Activated CD8-positive, alpha-beta memory T cell treated with anti-CD3 and anti-CD28 coated beads for 36 hours (primary cell): ENCODE results near the gene ALKBH4. TPM values are rescaled to one million over a fixed set of nuclear protein-coding genes. Genes with fewer than 3 reads are reported as not detected.
"Not testable (repeated sequence)": the region's sequence is repeated elsewhere in the genome, so short reads cannot be mapped to it uniquely, and the experiment has no call there.

Experiments used
- CTCF ChIA-PET: fragments of 350-600 bp; sonication (Branson Sonifier 250); formaldehyde crosslinking; loops from one replicate; lab custom pipeline; 2021; ENCODE audit warnings: antibody characterized with exemption; lab: Charles Lee
- POLR2A ChIA-PET: fragments of 350-600 bp; sonication (Branson Sonifier 250); formaldehyde crosslinking; loops from one replicate; lab custom pipeline; 2021; ENCODE audit warnings: antibody characterized with exemption; lab: Charles Lee
- total RNA-seq, 2 experiments: library from RNA; stranded (reverse); gene quantifications; one replicate each; pipeline ENCODE4 v1.2.3, GENCODE V29; 2021

ALKBH4 gene
- total RNA-seq, 2 experiments from 2014 or later, result 10.8 to 10.9 TPM

DNA sequence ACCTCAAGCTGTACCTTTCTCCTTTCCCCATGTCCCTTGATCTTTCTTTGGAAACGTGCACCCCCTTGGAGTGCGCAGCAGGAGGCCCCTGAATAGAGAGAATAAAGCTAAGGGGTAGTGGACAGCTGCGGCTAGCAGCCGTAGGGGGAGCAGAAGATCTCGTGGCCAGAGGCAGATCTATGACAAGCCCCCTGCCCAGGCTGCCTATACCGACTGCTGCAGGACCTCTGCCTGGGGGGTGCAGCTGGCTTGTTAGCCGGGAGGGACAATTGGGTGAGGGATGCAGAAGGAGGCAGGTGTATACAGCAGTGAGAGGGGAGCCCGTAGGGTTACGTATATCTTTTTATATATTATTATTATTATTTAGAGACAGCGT is 14.5 kb upstream of the ALKBH4 start:
- POLR2A ChIA-PET, result not testable (repeated sequence)

DNA sequence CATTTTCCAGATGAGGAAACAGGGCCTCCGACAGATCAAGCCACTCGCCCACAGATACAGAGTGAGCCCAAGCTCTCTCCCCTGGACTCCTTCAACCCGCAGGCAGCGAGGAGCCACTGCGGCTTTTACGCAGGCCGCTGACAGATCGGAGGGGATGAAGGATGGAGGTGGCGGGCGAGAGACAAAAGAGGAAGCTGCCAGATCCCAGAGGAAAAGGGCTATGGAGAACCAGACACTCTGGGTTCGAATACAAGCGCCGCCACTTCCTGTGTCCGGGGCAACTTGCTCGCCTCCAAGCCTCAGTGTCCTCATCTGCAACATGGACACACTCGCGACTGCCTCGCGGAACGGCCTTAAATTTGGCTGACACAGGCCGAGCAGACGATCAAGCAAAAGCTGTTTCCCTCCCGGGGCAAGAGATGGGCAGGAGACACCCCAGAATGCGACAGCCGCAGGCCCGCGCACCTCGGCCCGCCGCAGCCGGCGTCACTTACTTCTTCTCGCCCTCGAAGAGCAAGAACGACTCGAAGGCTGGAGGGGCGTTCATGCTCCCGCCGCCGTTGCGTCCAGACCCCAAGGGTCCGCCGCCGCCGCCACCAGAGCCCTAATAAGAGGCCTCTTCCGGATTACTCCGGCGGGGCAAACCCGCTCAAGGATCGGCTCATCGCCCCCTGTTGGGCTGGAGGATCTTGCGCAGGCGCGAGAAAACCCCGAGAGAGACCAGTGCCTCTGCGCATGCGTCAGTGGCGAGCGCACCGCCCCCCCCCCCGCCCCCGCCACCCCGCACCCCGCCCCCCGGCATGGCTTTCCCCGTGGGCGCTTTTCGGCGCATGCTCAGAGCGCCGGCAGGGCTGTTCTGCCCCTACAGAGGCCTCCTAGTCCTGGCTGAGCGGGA is 13.9 kb upstream of the ALKBH4 start, which contains the start of gene POLR2J:
Gene POLR2J, minus strand, starts transcription at position 609 of the 895 bp plus-strand sequence. Its CDS starts 62 bp downstream, at position 547.
- CTCF ChIA-PET, POLR2A ChIA-PET: not testable (repeated sequence)

More for the DNA sequence above, 14.5 kb upstream of the ALKBH4 start:
- CTCF ChIA-PET, result not testable (repeated sequence)

DNA sequence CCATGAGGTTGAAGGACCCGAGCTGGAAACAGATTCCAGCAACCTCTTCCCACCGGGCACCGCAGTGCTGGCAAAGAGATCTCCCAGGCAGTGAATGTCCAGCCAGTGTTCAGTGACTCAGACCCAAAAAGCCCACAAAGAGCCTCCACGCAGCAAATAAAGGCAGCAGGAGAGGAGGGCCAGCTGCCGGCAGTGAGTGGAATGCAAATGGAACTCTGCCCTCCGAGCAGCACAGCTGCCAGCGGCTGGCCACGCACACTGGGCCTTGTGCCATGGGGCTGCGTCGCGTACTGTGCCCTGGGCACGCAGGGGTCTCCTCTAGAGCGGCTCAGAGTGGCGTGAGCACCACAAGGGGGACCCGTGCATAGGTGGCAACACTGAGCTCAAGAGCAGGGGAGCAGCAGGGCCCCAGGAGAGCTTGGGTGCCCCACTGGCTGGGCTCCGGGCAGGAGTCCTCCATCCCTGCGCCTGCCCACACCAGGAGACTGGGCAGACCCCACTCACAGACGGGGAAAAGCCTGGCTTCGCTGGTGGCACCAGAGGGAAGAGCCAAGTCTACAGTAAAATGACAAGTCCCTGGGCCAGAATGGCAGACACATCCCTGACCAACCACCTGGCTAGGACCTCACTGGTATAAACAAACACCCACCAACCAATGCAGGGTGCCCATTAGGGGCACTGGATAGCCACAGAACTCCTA is 10.2 kb upstream of the ALKBH4 start:
- CTCF ChIA-PET, POLR2A ChIA-PET: not testable (repeated sequence)

DNA sequence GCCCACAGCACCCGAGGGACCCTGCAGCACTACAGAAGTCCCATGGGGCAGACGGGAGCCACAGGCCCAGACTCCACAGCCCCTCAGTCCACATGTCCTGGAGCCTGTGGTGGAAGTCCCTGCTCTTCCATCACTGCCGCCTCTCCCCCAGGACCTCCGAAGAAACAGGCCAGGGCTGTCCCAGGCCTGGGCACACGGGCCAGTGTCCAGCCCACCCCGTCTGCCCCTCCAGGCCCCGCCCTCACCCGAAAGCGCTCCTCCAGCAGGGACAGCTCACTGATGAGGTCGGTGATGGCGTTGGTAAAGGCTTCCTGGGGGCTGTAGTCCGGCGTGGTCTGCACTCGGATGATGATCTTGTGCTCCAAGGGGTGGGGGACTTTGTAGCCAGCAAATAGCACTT is 9.5 kb upstream of the ALKBH4 start:
- CTCF ChIA-PET, POLR2A ChIA-PET: not testable (repeated sequence)

DNA sequence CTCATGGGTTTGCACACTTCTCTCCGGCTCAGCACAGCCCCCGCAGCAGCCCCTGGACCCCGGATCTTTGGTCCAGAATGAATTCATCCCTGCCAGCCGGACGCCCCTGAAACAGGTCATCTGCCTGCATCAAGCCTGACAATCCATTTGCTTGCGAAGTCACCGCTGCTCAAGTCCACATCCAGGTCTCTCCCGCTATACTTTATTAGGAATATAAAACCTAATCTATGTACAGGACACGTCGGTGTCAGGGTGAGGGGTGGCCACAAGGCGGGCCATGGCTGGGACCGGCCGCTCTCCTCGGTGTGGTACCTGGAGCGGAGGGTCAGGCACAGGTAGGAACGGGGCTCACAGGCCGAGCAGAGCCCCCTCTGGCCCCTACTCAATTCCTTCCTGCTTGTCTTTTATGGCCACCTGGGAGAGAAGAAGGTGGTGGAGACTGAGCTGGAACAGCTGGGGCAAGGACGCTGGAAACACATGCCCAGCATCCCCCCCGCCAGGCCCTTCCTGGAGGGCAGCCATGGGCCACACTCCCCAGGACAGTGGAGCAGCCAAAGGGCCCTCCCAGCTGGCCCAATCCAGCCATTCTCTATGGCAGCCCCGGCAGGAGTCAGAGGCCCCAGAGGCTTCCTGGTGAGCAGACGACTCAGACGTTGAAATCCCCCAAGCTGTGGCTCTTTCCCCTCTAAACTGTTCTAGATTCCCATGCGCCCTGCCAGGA is 8.8 kb upstream of the ALKBH4 start:
- ChIA-PET CTCF (no interaction called here), POLR2A (no interaction called here)

DNA sequence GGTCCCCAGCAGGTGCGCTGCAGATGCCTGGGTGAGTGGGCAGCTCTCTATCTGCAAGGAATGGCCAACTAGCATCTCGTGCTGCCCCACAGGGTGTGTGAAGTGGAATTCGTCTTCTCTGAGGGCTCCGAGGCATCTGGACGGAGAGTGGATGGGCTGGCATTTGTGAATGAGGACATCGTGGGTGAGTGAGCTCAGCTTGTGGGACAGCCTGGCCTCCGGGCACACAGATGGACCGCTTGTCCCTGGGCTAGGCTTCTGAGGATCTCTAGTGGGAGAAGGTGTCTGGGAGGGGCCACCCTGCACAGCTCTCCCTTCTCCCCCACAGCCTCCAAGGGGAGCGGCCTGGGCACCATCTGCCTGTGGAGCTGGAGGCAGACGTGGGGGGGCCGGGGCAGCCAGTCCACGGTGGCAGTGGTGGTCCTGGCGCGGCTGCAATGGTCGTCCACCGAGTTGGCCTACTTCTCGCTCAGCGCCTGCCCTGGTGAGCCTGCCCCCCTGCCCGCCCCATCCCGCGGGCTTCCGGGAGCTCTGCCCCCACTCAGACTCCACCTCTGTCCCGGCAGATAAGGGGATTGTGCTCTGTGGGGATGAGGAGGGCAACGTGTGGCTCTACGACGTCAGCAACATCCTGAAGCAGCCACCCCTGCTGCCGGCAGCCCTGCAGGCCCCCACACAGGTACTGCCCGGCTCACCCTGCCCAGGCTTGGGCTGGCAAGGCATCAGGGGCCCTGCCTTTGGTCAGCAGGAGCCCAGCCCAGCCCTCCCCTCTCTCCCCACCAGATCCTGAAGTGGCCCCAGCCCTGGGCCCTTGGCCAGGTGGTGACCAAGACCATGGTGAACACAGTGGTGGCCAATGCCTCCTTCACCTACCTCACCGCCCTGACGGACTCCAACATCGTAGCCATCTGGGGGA is 7.7 kb upstream of the ALKBH4 start:
- ChIA-PET POLR2A (no interaction called here), CTCF (interaction anchor here (0.5 kb wide), 1 partner anchor 180 kb away, joined by 3 read pairs; no protein-coding TSS in a partner anchor)

DNA sequence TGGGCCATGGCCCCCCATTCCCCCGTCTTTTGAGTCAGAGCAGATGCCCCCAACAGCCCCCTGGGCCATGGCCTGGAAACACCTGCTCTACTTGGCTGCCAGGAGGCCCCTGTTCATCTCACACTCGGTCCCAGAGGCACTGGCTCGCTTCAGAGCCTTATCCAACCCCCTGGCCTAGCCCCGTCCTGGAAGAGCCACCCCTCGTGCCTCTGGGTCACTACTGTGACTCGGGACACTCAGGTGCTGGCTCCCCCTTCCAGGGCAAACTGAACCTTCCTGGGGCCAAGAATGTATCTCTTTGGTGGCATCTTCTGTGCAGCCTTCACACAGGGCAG is 7.1 kb upstream of the ALKBH4 start:
- CTCF ChIA-PET, result no interaction called here

DNA sequence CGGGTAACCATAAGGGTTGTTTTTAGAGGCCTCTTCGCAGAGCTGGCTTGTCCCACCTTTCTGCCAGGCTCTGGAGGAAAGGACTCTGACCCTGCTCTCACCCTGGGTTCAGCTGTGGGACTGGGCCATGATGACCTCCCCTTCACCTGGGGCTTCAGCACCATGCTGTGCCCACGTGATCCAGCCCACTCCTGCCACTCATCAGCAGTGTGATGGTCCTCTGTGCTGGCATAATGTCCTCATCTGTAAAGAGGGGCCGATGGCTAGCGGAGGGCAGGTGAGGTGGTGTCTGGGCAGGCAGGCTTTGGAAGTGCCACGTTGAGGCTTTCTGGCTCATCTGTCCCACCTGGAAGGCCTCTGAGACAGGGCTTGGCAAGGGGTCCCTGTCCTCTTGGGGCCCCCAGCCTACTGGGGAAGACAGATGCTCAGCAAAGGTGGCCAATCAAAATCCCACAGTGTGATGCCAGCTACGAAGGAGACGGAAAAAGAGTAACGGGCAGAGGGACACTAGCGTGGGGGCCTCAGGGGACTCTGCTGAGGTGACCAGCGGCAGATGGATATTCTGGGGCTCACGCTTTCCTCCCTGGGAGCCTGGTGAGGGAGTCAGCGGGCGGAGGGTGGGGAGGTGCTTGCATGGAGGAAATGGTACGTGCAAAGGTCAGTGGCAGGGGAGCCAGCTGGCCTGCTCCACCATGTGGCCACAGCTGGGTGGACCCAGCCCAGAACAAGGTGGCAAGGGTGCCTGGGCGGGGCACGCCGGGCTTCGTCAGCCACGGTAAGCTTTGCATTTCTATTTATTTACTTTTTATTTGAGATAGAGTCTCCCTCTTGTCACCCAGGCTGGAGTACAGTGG is 5.5 kb upstream of the ALKBH4 start:
- ChIA-PET POLR2A (interaction anchor here (0.5 kb wide), 1 partner anchor 73 kb away, joined by 4 read pairs; no protein-coding TSS in a partner anchor), CTCF (interaction anchor here (0.6 kb wide), 1 partner anchor 726 kb away, joined by 4 read pairs; no protein-coding TSS in a partner anchor)

More for the DNA sequence above, 7.1 kb upstream of the ALKBH4 start:
- POLR2A ChIA-PET, result no interaction called here

DNA sequence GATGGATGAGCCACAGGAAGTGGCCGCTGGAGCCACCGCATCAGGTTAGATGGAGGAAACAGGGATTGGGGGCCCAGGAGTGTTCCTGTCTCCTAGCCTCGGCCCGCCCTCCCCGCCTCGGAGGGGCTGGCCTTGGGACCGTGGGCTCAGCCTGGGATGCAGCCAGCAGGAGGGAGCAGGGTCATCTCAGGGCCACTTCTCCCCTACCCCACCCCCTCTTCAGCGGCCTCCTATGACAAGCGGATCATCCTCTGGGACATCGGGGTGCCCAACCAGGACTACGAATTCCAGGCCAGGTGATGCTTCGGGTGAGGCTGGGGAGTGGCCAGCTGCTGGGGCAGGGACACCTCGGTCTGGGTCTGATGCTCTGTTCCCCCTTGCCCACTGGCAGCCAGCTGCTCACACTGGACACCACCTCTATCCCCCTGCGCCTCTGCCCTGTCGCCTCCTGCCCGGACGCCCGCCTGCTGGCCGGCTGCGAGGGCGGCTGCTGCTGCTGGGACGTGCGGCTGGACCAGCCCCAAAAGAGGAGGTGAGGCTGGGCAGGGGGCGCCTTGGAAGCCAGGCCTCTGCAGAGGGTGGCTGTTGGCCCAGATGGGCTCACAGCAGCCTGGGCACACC is 4.8 kb upstream of the ALKBH4 start:
- ChIA-PET POLR2A (interaction anchor here (0.5 kb wide), 1 partner anchor 72 kb away, joined by 4 read pairs; no protein-coding TSS in a partner anchor), CTCF (no interaction called here)

DNA sequence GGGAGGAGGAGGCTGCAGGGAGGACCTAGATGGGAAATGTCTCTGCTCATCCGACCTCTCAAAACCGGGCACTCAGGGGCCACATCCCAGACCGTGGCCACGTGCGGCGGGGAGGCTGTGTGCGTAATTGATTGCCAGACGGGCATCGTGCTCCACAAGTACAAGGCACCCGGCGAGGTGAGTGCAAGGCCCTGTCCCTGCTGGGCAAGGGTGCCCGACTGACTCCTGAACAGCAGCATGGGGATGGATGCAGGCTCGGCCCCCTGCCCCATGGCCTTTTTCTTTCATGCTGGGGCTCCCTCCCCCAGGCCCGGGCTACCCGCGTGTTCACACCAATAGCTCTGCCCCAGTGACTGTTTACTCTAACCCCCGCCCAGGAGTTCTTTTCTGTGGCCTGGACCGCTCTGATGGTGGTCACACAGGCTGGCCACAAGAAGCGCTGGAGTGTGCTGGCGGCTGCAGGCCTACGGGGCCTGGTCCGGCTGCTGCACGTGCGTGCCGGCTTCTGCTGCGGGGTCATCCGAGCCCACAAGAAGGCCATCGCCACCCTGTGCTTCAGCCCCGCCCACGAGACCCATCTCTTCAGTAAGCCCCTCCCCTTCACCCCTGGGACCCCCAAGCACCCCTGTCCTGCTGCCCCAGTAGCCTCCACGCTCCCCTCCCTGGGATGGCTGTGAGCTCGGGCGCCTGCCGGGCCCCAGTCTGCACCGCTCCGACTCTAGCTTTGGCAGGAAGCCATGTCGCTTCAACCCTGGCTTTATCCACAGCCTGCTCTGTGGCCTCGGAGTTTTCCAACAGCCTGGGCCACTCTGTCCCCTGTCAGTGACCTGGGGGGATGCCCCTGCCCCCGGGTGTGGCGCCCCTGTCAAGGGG is 4.1 kb upstream of the ALKBH4 start:
- ChIA-PET POLR2A (no interaction called here), CTCF (interaction anchor here (1.1 kb wide), 1 partner anchor 19 kb away, joined by 3 read pairs; no protein-coding TSS in a partner anchor)

DNA sequence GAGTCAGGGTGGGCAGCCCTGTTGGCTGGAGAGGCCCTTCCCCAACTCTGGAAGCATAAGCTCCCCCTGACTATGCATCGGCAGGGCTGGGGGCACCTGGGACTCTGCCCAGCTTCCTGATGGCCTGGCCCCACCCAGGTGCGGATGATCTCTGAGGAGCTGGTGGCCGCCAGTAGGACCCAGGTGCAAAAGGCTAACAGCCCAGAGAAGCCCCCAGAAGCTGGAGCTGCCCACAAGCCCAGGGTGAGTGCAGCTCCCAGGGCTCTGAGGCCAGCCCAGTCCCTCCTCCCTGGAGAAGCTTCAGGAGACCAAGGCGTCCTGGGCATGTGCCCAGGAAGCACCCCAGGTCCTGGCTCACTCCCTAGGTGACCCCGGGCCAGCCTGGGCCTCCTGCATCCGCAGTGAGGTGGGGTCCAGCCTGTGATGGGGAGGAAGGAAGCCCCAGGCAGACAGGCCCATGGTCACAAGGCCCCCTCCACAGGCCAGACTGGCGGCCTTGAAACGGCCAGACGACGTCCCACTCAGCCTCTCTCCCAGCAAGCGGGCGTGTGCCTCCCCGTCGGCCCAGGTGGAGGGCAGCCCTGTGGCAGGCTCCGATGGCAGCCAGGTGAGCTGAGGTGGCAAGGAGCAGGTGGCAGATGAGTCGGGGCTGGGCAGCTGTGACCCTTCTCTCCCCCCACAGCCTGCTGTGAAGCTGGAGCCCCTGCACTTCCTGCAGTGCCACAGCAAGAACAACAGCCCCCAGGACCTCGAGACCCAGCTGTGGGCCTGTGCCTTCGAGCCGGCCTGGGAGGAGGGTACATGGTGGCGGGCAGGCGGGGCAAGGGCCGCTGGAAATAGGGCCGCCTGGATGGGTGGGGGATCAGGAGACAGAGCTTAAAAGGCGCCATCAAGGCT is 3.2 kb upstream of the ALKBH4 start:
- CTCF ChIA-PET, result interaction anchor here (0.7 to 1.1 kb wide), 3 partner anchors 12 to 1159 kb away, joined by 3 to 4 read pairs (median 3); no protein-coding TSS in a partner anchor
- POLR2A ChIA-PET, result no interaction called here

DNA sequence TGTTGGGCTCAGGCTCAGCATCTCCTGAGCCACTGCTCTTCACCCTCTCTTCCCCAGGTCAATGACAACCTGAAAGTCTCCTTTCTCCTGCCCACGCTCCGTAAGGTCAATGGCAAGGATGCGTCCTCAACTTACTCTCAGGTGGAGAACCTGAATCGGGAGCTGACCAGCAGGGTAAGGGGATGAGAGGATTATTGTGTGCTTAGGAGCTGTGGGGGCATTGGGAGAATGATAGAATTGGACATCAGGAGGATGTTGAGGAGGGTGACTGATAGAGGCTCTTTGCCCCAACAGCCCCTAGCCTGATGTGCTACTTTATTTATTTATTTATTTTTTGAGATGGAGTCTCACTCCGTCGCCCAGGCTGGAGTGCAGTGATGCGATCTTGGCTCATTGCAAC is 1.4 kb upstream of the ALKBH4 start:
- ChIA-PET CTCF (interaction anchor here (0.6 to 0.8 kb wide), 4 partner anchors 48 to 1772 kb away, joined by 3 to 5 read pairs (median 4); partner anchors contain the start of gene GIGYF1), POLR2A (interaction anchor here (0.6 to 1.0 kb wide), 2 partner anchors 23 to 70 kb away, joined by 3 read pairs; no protein-coding TSS in a partner anchor)

DNA sequence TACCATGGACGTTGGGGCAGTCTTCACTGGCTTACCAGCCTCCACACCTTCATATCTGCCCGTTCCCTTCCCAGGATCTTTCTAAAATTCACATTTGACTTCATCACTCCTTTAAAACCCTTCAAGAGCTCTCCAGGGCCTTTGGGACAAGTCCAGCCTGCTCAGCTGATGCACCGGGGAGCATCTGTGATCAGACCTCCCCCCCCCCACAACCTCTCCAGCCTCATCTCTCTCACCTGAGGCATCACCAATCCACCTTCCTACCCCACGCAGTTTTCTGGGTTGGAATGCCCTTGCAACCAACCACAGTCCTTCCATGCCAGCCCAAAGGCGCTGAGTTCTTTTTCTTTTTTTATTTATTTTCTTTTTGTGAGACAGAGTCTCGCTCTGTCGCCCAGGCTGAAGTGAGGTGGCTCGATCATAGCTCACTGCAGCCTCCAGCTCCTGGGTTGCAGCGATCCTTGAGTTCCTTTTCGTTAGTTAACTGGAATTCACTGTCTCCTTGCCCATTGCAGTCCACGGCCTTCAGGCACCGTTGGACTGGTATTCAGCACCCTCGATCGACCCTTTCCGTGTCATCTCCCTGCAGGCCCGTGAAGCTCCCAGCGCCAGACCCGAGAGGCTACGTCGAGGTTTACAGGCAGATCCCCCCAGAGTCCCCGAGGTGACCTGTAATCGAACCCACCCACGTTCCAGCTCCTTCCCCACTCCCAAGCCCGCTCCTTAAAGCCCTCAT is 654 bp downstream of the ALKBH4 start:
- ChIA-PET POLR2A (interaction anchor here (0.5 kb wide), 1 partner anchor 59 kb away, joined by 3 read pairs; no protein-coding TSS in a partner anchor), CTCF (interaction anchor here (1.2 kb wide), 1 partner anchor 64 kb away, joined by 5 read pairs; no protein-coding TSS in a partner anchor)

DNA sequence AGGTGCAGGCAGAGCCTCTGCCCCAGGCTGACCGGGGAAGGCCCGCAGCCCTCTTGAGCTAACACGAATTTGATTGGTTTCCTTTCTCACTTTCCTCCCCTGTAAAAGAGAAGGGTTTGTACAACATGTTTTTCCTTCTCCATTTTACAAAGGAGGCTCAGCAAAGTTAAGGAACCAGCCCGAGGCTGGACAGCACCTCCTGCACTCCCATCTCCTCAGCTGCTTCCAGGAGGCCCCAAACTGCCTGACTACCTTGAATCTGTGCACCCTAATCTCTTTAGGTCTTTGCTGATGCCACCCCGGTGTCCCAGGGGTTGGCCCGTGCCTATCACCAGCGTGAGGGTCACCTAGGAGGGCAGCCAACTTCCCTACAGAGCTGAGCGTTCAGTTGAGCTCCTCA is 4.2 kb downstream of the ALKBH4 start:
- ChIA-PET POLR2A (no interaction called here), CTCF (interaction anchor here (1.5 kb wide), 1 partner anchor 10 kb away, joined by 4 read pairs; no protein-coding TSS in a partner anchor)
